ENCODE results near the gene DUSP8.
A peak's percentile ranks its signal among the peaks of the same experiment; 100 is the strongest.
"Not testable (repeated sequence)": the region's sequence is repeated elsewhere in the genome, so short reads cannot be mapped to it uniquely, and the experiment has no call there.

The DUSP8 gene

DNA sequence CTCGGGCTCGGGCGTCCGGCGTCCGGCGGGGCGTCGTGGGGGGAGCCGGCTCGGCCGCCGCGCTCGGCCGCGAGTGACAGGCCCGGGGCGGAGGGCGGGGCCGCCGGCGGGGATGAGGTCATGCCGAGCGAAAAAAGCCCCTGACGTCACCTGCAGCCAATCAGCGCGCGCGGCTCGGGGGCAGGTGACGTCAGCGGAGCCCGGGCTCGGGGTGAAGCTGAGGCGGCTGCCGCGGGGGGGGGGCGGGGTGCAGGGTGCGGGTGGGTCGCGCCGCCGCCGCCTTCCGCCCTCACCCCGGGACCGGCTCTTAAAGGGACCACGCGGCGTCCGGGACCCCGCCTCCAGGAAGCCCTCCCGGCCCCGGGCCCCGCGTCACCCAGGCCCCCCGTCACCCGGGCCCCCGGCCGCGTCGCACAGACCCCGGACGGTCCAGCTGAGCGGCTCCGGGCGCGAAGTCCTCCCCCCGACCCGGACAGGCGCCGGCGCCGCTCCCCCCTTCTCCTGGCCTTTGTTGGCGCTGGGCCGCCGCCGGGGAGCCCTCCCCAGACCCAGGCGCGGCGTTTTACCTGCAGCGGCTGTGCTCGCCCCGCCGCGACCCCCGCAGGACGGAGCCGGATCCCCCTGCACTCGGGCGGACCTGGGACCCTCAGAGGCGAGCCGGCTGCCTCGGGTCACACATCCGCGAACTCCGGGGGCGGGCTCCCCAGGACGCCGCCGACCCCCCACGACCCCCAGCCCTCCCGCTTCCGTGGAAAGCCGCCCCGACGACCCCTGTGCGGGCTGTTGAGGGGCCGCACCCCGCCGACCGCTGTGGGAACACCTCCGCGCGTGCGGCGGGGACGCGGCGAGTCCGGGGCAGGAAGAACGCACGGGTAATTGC lies at the start of gene DUSP8:
Gene DUSP8, minus strand, starts transcription at position 75 of the 880 bp plus-strand sequence. CDS start 6,445 bp downstream, outside the sequence.
- DNase-seq, result peak; percentile 92

DNA sequence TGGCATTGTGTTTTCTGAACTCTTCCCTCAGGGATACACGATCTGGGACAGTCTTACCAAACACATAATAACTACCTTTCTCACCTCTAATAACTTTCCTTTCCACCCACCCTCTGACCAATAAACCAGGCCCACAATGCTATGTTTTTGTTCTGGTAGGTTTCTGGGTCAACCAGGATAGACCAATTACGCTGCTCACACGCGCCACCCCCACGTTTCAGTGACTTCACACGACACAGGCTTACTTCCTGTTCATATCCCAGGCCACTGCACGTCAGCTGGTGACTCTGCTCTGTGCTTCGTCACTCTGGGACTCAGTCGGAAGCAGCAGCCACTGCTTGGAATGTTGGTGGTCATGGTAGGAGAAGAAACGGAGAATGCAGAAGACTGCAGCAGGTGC lies 47.4 kb upstream of the DUSP8 start:
- peak; percentile 16 for DNase-seq

GRCh38 chr11:1618231-1618630 lies 46.2 kb upstream of the DUSP8 start:
- no peak for DNase-seq

- DNase-seq, result no peak
Measured at GRCh38 chr11:1608363-1608762, 36.3 kb upstream of the DUSP8 start, which contains the start of gene KRTAP5-3. TSS of gene KRTAP5-3 (minus strand) at chr11:1608463. CDS start at chr11:1608385, 78 bp downstream.

DNA sequence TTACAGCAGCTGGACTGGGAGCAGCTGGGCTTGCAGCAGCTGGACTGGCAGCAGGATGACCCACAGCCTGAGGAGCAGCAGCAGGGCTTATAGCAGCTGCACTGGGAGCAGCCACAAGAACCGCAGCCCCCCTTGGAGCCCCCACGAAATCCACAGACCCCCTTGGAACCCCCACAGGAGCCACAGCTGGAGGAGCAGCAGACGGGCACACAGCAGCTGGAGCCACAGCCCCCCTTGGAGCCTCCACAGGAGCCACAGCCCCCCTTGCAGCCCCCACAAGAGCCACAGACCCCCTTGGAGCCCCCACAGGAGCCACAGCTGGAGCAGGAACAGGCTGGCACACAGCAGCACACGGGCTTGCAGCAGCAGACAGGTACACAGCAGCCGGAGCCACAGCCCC lies 35.8 kb upstream of the DUSP8 start:
- not testable (repeated sequence) for DNase-seq

DNA sequence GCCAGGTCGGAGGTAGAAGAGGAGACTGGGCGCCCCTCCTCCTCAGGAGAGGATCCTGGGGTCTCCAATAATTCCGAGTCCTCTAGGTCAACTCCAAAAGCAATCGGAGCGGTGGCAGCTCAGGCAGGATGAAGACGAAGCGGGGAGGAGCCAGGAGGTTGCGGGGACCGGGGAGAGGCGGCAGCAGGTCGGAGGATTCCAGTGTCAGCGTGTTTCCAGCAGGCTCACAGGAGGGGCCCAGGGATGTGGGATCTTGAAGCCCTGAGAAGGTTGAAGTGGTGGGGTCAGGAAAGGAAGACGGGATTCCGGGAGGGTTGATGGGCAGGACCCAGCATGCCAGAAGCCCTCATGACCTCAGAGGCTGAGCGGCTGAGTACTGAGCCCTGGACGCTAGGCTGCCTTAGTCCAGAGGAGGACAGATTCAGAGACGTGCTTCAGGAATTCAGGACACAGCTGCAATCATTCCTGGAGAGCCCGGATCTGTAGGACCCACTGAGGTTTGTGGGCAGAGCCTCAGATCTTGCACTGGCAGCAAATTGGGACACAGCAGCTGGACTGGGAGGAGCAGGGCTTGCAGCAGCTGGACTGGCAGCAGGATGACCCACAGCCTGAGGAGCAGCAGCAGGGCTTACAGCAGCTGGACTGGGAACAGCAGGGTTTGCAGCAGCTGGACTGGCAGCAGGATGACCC lies 35.2 kb upstream of the DUSP8 start:
- not testable (repeated sequence) for DNase-seq

- DNase-seq, result peak; percentile 25
Measured at GRCh38 chr11:1605923-1606322, 33.9 kb upstream of the DUSP8 start.

- DNase-seq, result no peak
Measured at GRCh38 chr11:1604711-1605110, 32.6 kb upstream of the DUSP8 start.

GRCh38 chr11:1604181-1604580 lies 32.1 kb upstream of the DUSP8 start:
- DNase-seq, result no peak

- no peak for DNase-seq
Measured at GRCh38 chr11:1603629-1604028, 31.6 kb upstream of the DUSP8 start.

- DNase-seq, result not testable (repeated sequence)
Measured at GRCh38 chr11:1601663-1602062, 29.6 kb upstream of the DUSP8 start.

- DNase-seq, result no peak
Measured at GRCh38 chr11:1600626-1601025, 28.6 kb upstream of the DUSP8 start.

DNA sequence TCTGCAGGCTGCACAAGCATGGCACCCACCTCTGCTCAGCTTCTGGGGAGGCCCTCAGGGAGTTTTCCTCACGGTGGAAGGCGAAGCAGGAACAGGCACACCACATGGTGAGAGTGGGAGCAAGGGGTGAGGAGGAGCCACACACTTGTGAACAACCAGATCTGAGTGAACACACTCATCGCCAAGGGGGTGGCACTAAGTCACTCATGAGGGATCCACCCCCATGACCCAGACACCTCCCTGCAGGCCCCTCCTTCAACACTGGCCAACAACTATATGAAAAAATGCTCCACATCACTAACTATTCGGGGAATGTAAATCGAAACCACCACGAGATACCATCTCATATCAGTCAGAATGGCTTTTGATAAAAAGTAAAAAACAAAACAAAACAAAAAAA lies 26.7 kb upstream of the DUSP8 start:
- DNase-seq, result no peak

GRCh38 chr11:1598406-1598805 lies 26.3 kb upstream of the DUSP8 start:
- not testable (repeated sequence) for DNase-seq

GRCh38 chr11:1597994-1598380 lies 25.9 kb upstream of the DUSP8 start, which contains the start of gene KRTAP5-2:
TSS of gene KRTAP5-2 (minus strand) at chr11:1598294. CDS start at chr11:1598250, 44 bp downstream.
- no peak for DNase-seq

DNA sequence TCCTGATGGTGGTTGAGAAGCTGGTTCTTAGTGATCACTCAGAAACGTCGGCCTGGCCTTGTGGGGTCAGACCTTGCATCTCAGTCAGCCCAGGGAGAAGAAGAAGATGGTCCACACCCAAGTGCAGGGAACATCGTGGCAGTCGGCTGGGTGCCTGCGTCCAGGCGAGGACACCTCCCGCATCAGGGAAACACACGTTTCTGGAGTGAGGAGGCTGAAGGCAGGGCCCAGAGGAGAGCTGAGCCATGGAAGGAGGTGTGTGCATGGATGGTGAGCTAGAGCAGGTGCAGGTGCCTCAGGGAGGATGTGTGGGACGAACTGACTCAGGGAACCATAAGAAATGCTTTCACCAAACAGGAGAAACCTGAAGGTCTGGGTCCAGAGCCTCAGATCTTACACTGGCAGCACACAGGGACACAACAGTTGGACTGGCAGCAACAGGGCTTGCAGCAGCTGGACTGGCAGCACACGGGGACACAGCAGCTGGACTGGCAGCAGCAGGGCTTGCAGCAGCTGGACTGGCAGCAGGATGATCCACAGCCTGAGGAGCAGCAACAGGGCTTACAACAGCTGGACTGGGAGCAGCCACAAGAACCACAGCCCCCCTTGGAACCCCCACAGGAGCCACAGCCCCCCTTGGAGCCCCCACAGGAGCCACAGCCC lies 25.4 kb upstream of the DUSP8 start:
- no peak for DNase-seq

DNA sequence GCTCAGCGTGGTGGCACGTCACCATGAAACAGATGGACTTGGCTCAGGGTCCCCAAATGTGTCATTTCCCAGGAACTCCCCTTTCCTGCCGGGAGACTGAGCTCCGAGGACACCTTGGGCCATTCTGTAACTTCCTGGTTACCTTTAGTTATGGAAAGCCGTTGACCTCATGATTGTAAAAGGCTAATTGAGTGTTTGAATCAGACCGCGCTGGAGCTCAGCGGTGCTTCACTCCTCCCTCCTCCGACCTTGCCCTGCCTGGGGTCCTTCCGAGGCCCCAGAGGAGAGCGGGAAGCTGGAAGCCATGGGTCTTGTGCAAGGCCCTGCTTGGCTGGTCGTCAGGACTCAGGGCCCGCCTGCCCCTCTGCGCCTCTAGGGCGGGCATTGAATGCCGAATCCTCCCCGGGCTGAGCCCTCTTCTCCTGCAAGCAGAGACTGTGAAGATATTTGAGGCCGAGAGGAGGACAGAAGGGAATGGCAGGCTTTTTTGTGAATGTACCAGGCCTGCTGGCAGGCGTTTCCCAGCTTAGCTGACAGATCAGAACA lies 24.6 kb upstream of the DUSP8 start:
- not testable (repeated sequence) for DNase-seq

DNA sequence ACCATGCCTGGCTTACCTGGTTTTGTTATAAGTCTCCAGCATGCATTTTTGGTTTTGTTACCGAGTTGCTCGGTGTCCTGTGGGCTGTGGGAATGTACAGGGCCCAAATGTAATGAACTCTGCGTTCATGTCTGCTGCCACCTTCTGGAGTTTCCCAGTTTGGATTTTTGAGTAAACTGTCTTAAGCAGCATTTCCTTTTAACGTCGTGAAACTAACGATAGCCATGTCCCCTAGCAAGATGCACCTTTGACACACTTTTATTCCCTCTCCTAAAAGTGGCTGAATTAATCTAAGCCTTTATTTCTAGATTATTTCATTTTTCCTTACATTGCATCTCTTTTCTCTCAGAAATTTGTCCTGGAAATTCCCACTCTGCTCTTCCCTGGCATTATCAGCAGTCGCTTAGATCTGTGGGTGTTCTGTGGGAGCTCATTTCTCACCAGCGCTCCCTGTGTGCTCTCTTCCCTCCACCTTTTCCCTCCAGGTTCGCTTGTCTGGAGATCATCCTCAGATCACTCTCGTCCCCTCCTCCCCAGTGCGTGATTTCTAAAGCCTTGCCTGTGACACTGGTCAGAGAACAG lies 24.0 kb upstream of the DUSP8 start:
- DNase-seq, result not testable (repeated sequence)

DNA sequence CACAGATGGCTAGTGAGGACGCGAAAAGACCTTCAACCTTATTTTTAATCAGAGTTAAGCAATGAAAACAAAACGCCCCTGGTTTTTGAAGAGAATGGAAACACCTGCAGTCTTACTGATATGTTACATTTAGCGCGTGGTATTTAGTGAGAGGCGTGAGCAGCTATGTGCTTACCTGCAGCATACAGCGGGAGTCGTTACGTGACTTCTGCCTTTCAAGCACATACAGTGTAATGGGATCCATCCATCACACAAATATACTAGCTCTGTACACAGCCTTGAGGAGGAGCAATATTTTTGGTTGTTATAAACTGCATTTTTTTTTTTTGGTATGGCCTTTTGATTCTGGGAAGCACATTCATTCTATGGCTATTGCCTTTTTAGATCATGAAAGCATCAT lies 20.6 kb upstream of the DUSP8 start:
- DNase-seq, result no peak

DNA sequence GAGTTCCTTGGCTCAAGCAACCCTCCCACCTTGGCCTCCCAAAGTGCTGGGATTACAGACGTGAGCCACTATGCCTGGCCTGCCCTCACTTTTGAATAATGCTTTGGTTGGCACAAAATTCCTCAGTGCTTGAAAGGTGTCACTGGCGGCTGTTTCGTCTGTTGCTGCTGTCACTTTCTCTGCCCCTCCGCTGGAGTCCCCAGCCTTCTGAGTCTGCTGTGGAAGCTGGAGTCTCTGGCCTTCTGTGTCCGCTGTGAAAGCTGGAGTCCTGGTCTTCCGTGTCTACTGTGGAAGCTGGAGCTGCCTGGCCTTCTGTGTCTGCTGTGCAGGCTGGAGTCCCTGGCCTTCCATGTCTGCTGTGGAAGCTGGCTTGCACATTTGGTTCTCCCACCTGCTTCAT lies 17.9 kb upstream of the DUSP8 start:
- no peak for DNase-seq

DNA sequence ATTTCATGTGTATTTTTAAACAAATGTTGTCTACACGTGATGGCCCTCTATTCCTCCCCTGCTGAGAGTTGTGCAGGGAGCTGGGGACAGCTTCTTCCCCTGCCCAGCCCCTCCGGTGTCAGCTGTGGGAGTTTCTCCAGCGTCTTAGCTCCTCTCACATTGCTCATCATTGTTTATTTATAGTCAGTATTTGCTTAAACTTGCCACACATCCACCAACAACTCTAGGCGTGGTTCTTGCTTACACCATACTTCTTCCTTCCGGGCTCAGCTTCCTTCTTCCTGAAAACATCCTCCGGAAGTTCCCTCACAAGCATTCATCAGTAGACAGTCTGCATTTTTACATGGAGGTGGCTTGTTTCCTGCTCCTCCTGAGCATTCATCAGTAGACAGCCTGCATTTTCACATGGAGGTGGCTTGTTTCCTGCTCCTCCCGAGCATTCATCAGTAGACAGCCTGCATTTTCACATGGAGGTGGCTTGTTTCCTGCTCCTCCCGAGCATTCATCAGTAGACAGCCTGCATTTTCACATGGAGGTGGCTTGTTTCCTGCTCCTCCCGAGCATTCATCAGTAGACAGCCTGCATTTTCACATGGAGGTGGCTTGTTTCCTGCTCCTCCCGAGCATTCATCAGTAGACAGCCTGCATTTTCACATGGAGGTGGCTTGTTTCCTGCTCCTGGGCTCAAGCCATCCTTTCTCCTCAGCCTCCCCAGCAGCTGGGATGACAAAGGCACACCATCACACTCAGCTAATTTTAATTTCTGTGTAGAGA lies 17.3 kb upstream of the DUSP8 start:
- not testable (repeated sequence) for DNase-seq

GRCh38 chr11:1586699-1587098 lies 14.6 kb upstream of the DUSP8 start:
- DNase-seq, result no peak

Measured in stimulated activated CD4-positive, alpha-beta T cell treated with anti-CD3 and anti-CD28 coated beads, Interleukin-15, amount 100 ng/mL, for 24 hours (primary cell).